K562 (cell line): ENCODE results near the gene NUP210. TPM values are rescaled to one million over a fixed set of nuclear protein-coding genes. Genes with fewer than 3 reads are reported as not detected.

Source experiments
- ATAC-seq: fragments of 200-7000 bp; cut with Tn5 transposase; 3 replicates; pipeline ENCODE4 v1.9.1; 2020; ENCODE audit warnings: moderate library complexity
- BruUV-seq: library from RNA; stranded (reverse); fragments of 400-500 nt; replicated peaks from 2 replicates; lab custom pipeline; 2021; lab: Mats Ljungman, UMichigan
- CTCF ChIA-PET: fragments of 300-600 bp; formaldehyde crosslinking; extraction: SDS; loops from one replicate; lab custom pipeline; 2021; ENCODE audit warnings: low intra/inter-chr PET ratio; lab: Yijun Ruan, JAX
- POLR2A ChIA-PET: fragments of 300-600, 350-650 bp; sonication (Branson Sonifier 250); formaldehyde crosslinking; extraction: SDS; loops from one replicate; lab custom pipeline; 2021; ENCODE audit warnings: antibody characterized with exemption, inconsistent platforms; lab: Yijun Ruan, JAX
- DNase-seq, 4 experiments: peaks; one replicate each; pipeline versions ENCODE4 v3.0.0 to v3.0.0-alpha.2; 2011 to 2018; ENCODE audit warnings: low spot score in 3 of 4, mixed read lengths in 3 of 4; ENCODE audit errors: extremely low read depth in 1 of 4
- FAIRE-seq: peaks from 2 replicates; lab custom pipeline; 2011; peaks lifted over from hg19 to GRCh38; lab: Jason Lieb, UNC
- H2AFZ ChIP-seq: 2 replicates; pipeline ENCODE4 v1.6.0; 2011; ENCODE audit warnings: low read depth, low read length, control low read depth, inconsistent platforms
- H3K27ac ChIP-seq: fragments of 200-600 bp; 3 replicates; pipeline ENCODE4 v1.8.0; 2011; ENCODE audit warnings: low read depth, mild to moderate bottlenecking, control low read depth, inconsistent platforms, low read length, moderate library complexity, mixed read lengths; ENCODE audit errors: extremely low read depth
- H3K27me3 ChIP-seq, 2 experiments: fragments of 300-600 bp in 1 of 2; 2 replicates in 1 of 2; 3 replicates in 1 of 2; pipeline versions ENCODE4 v1.6.0 to v1.8.0; 2011; ENCODE audit warnings: inconsistent platforms in 2 of 2, low read length in 2 of 2, mild to moderate bottlenecking in 1 of 2, mixed read lengths in 1 of 2, moderate library complexity in 1 of 2; ENCODE audit not compliant: control insufficient read depth in 2 of 2, insufficient read depth in 2 of 2
- H3K36me3 ChIP-seq: fragments of 300-600 bp; 3 replicates; pipeline ENCODE4 v1.8.0; 2011; ENCODE audit warnings: mild to moderate bottlenecking, low read length, inconsistent platforms; ENCODE audit not compliant: control insufficient read depth, insufficient read depth
- H3K4me1 ChIP-seq, 2 experiments: fragments of 200-600 bp in 1 of 2; replicated peaks in 1 of 2; 2 replicates in 1 of 2; 3 replicates in 1 of 2; pipeline versions ENCODE4 v1.5.1 to v1.8.0; 2011; ENCODE audit warnings: inconsistent platforms in 2 of 2, low read length in 2 of 2, mild to moderate bottlenecking in 1 of 2, mixed read lengths in 1 of 2, moderate library complexity in 1 of 2; ENCODE audit not compliant: control insufficient read depth in 2 of 2, insufficient read depth in 2 of 2
- H3K4me2 ChIP-seq: 2 replicates; pipeline ENCODE4 v1.6.1; 2011; ENCODE audit warnings: low read length, control low read depth, inconsistent platforms, mixed read lengths; ENCODE audit not compliant: insufficient read depth
- H3K4me3 ChIP-seq: fragments of 200-600 bp; sonication (generic), shearing (Covaris generic); 2 replicates; pipeline ENCODE4 v1.5.1; 2016; ENCODE audit warnings: control low read depth, inconsistent platforms
- H3K79me2 ChIP-seq: fragments of 200-600 bp; 3 replicates; pipeline ENCODE4 v1.8.0; 2011; ENCODE audit warnings: low read length, inconsistent platforms; ENCODE audit not compliant: control insufficient read depth, insufficient read depth
- H3K9ac ChIP-seq, 2 experiments: 2 replicates each; pipeline versions ENCODE4 v1.6.0 to v1.6.1; 2011; ENCODE audit warnings: low read depth in 2 of 2, low read length in 2 of 2, control low read depth in 1 of 2, inconsistent platforms in 1 of 2, mild to moderate bottlenecking in 1 of 2, mixed read lengths in 1 of 2; ENCODE audit not compliant: insufficient read depth in 1 of 2
- H3K9me1 ChIP-seq: one replicate; pipeline ENCODE4 v1.6.0; 2011; ENCODE audit warnings: inconsistent platforms, mild to moderate bottlenecking, low read length, moderate library complexity; ENCODE audit not compliant: control insufficient read depth, insufficient read depth
- H3K9me3 ChIP-seq: replicated peaks from 2 replicates; pipeline ENCODE4 v1.5.1; 2011; ENCODE audit warnings: low read depth, low read length, inconsistent platforms; ENCODE audit not compliant: control insufficient read depth, insufficient read depth
- H4K20me1 ChIP-seq: replicated peaks from 2 replicates; pipeline ENCODE4 v1.6.1; 2011; ENCODE audit warnings: low read length, inconsistent platforms, mixed read lengths; ENCODE audit not compliant: control insufficient read depth, insufficient read depth
- FUS ChIP-seq: fragments of 200-400 bp; formaldehyde crosslinking; optimal IDR thresholded peaks from 2 replicates; pipeline ENCODE3; 2017; ENCODE audit warnings: low read depth, low read length
- POLR2G ChIP-seq: fragments of 200-400 bp; formaldehyde crosslinking; IDR thresholded peaks from 2 replicates; pipeline ENCODE4 v1.6.1; 2017; ENCODE audit warnings: low read depth, mild to moderate bottlenecking, antibody characterized with exemption, low read length, moderate library complexity
- RBM22 ChIP-seq: fragments of 200-400 bp; formaldehyde crosslinking; IDR thresholded peaks from 2 replicates; pipeline ENCODE4 v1.6.1; 2018; ENCODE audit warnings: low read length, low read depth; ENCODE audit not compliant: poor library complexity, severe bottlenecking
- WGBS: fragments of 100-300 bp; shearing (Covaris generic); methylation state at CpG from one replicate; pipeline ENCODE4 v1.1.6; 2016; ENCODE audit warnings: low coverage, mixed read lengths; ENCODE audit not compliant: insufficient coverage; ENCODE audit errors: missing lambda C conversion rate; 5-methylcytosine and 5-hydroxymethylcytosine counted together
- in situ Hi-C: fragments of 300-500 bp; cut with MboI; formaldehyde crosslinking; loops from 4 replicates; pipeline ENCODE4 v1.15.0; 2018; ENCODE audit warnings: inconsistent platforms, mixed read lengths
- intact Hi-C: fragments of 100-400 bp; cut with micrococcal nuclease; formaldehyde crosslinking; loops from 2 replicates; pipeline ENCODE4 v1.14.2; 2022
- polyA plus RNA-seq, 8 experiments: library from polyadenylated mRNA; depleted of rRNA in 4 of 8; stranded (reverse) in 5 of 8; unstranded in 3 of 8; fragments of >200 nt; fragmentation: Nextera tagmentation in 2 of 8; fragmentation: Illumina TruSeq in 1 of 8; extraction: Ambion mirVana in 2 of 8; extraction: Trizol in 1 of 8; gene quantifications; 2 replicates each; pipeline versions ENCODE4 v1.2.1 to v1.2.3, GENCODE V29; 2011 to 2014; ENCODE audit warnings: inconsistent platforms in 1 of 8, missing spikeins in 1 of 8
- total RNA-seq, 7 experiments: library from RNA; depleted of rRNA in 6 of 7; stranded (reverse); fragments of >200 nt in 6 of 7; fragmentation: Illumina TruSeq in 2 of 7; extraction: Trizol in 2 of 7; gene quantifications; 2 replicates each; pipeline versions ENCODE4 v1.2.1 to v1.2.3, GENCODE V29; 2011 to 2021; ENCODE audit warnings: low replicate concordance in 1 of 7

Gene NUP210
- total and polyA plus RNA-seq, 9 of the 15 experiments (the other 6 are each of a cell fraction or from before 2014, with no cell fraction given), result 1.2 to 138 (median 44.0) TPM

DNA sequence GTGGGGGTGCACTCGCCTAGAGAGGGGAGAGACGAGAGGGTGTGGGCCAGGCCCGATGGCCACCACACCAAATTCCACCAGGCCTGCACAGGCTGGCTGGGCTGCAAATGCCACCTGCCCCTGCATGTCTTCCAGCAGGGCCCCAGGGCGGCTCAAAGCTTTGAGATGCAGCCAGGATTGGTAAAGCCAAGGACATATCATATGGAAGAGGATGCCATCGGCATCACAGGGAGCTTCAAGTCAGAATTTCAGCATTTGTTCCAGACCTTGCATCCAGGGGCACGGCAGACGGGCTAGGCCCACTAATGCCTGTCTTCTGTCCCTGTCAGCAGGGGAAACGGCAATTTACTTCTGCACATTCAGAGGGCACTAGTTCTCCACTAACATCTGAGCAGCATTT is 97.8 kb downstream of the NUP210 start:
- WGBS, result 84% methylated on average over 8 of the region's 8 CpGs
- no TSS peak for BruUV-seq

DNA sequence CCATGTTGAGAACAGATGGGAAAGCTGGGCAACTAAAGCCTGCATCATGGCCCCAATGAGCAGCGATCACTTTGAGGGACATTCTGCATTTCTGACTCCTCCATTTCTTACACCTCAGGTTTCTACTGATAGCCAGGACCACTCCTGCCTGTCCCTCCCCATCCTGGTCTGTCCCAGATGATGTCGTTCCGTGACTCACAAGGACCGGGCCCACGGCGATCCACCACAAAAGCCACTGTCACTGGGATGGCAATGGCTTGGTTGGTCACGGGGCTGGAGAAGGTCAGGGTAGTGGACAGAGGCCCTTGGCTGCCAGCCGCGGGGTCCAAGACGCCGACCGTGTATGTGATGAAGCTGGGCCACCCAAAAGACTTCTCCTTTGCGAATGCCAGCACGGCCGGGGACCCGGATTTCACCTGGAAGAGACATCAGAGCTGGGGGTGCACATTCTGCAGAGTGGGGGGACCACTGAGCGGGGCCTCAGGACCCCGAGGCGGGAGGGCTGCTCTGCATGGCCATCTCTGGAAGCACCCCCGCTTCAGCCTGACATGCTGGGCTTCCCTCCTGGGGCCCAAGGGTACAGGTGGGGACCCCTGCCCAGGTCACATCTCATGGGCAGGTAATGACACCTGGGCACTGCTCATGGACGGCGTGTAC is 100.4 kb downstream of the NUP210 start:
- POLR2A ChIA-PET, result interaction anchor here (0.7 to 1.6 kb wide), 4 partner anchors 8 to 141 kb away, joined by 3 to 8 read pairs (median 4); no protein-coding TSS in a partner anchor
- no TSS peak for BruUV-seq
- peak; percentile 50 for TF ChIP-seq RBM22
- TF ChIP-seq POLR2G, result peak; percentile 46

More for the DNA sequence above, 97.8 kb downstream of the NUP210 start:
- Histone ChIP-seq H3K4me2 (no peak overlapping the region), H3K9me3 (no peaks in the 10 kb centered on the region), H3K27ac (no peak overlapping the region), H3K9ac (no peak overlapping the region), H2AFZ (no peak overlapping the region), H4K20me1 (0 out of 2 replicates have a peak, but pooled peaks cover 8% of the 10 kb centered on the region), H3K79me2 (no peaks in the 10 kb centered on the region), H3K4me3 (no peak overlapping the region), H3K4me1 (no peaks in the 10 kb centered on the region; a peak in 1 of 5 replicates), H3K27me3 (no peaks in the 10 kb centered on the region), H3K9me1 (no peaks in the 10 kb centered on the region), H3K36me3 (peaks cover 97% of the 10 kb centered on the region; the same call in 2 of the 3 replicates)
- DNase-seq, result no peak
- FAIRE-seq, result no peak
- in situ Hi-C loops, result no loop called here
- TF ChIP-seq FUS (no peak), POLR2G (0 out of 2 replicates have a peak, but pooled peaks have one; percentile 36)
- no peak for ATAC-seq
- intact Hi-C loops, result no loop called here
- CTCF ChIA-PET, result no interaction called here
- POLR2A ChIA-PET, result interaction anchor here (0.7 kb wide), 1 partner anchor 85 kb away, joined by 4 read pairs; no protein-coding TSS in a partner anchor

More for the DNA sequence above, 100.4 kb downstream of the NUP210 start:
- H3K27me3 ChIP-seq, result no peaks in the 10 kb centered on the region
- H4K20me1 ChIP-seq, result 0 out of 2 replicates have a peak, but pooled peaks cover 8% of the 10 kb centered on the region
- WGBS, result 90% methylated on average over 16 of the region's 22 CpGs
- FAIRE-seq, result no peak
- DNase-seq, result no peak
- H2AFZ ChIP-seq, result no peak overlapping the region
- H3K27ac ChIP-seq, result no peak overlapping the region
- peaks cover 95% of the 10 kb centered on the region; the same call in 2 of the 3 replicates for H3K36me3 ChIP-seq
- no peak overlapping the region for H3K4me2 ChIP-seq
- ATAC-seq, result no peak
- no peaks in the 10 kb centered on the region for H3K9me1 ChIP-seq
- in situ Hi-C loops (no loop called here), intact Hi-C loops (no loop called here)
- H3K79me2 ChIP-seq, result no peaks in the 10 kb centered on the region
- H3K4me1 ChIP-seq, result no peaks in the 10 kb centered on the region; a peak in 1 of 5 replicates
- no peak overlapping the region for H3K4me3 ChIP-seq
- CTCF ChIA-PET, result no interaction called here
- H3K9me3 ChIP-seq, result no peaks in the 10 kb centered on the region
- H3K9ac ChIP-seq, result peak overlapping the region in 1 of 2 experiments; percentile 14; a peak in 1 of 4 replicates
